SK-N-SH (cell line): Measurements from ENCODE around the gene TTN. TPM values are rescaled to one million over a fixed set of nuclear protein-coding genes. Genes with fewer than 3 reads are reported as not detected.

Experiments used
- CTCF ChIA-PET: fragments of 300-600, 350-600 bp; formaldehyde crosslinking; extraction: SDS; loops from one replicate; lab custom pipeline; 2021; lab: Yijun Ruan, JAX
- POLR2A ChIA-PET: fragments of 350-600 bp; sonication (Branson Sonifier 250); formaldehyde crosslinking; extraction: SDS; loops from one replicate; lab custom pipeline; 2020; ENCODE audit warnings: antibody characterized with exemption, inconsistent platforms; lab: Yijun Ruan, JAX
- DNase-seq: peaks from one replicate; pipeline ENCODE4 v3.0.0; 2012
- H2AFZ ChIP-seq: fragments of 200-600 bp; sonication (generic); 2 replicates; pipeline ENCODE4 v1.8.1; 2016; ENCODE audit warnings: antibody characterized with exemption, mild to moderate bottlenecking, low read depth
- H3F3A ChIP-seq: fragments of 200-600 bp; sonication (generic); replicated peaks from 2 replicates; pipeline ENCODE3; 2016; ENCODE audit warnings: antibody characterized with exemption, mild to moderate bottlenecking; ENCODE audit not compliant: insufficient read depth
- H3K27ac ChIP-seq, 2 experiments: fragments of 200-500 bp in 1 of 2; fragments of 200-600 bp in 1 of 2; sonication (Bioruptor generic) in 1 of 2; sonication (generic), shearing (Covaris generic) in 1 of 2; 2 replicates each; pipeline versions ENCODE4 v1.5.1 to v1.6.1; 2014 to 2016; ENCODE audit warnings: low read depth in 2 of 2, inconsistent platforms in 1 of 2, low read length in 1 of 2, mild to moderate bottlenecking in 1 of 2, mixed read lengths in 1 of 2
- H3K27me3 ChIP-seq: fragments of 200-600 bp; sonication (generic), shearing (Covaris generic); 2 replicates; pipeline ENCODE4 v1.6.1; 2016; ENCODE audit warnings: mixed run types; ENCODE audit not compliant: insufficient read depth
- H3K36me3 ChIP-seq, 2 experiments: fragments of 200-500 bp in 1 of 2; fragments of 200-600 bp in 1 of 2; sonication (Bioruptor generic) in 1 of 2; sonication (generic) in 1 of 2; replicated peaks in 1 of 2; 2 replicates each; pipeline versions ENCODE3 to v1.5.1; 2014 to 2016; ENCODE audit warnings: low read length in 1 of 2, mild to moderate bottlenecking in 1 of 2; ENCODE audit not compliant: insufficient read depth in 2 of 2, control insufficient read depth in 1 of 2
- H3K4me1 ChIP-seq, 2 experiments: fragments of 200-500 bp in 1 of 2; fragments of 200-600 bp in 1 of 2; sonication (Bioruptor generic) in 1 of 2; sonication (generic), shearing (Covaris generic) in 1 of 2; 2 replicates each; pipeline versions ENCODE4 v1.5.1 to v1.6.1; 2014 to 2016; ENCODE audit warnings: low read depth in 1 of 2, low read length in 1 of 2, mixed run types in 1 of 2; ENCODE audit not compliant: insufficient read depth in 2 of 2, control insufficient read depth in 1 of 2
- H3K4me2 ChIP-seq: fragments of 200-600 bp; sonication (generic), shearing (Covaris generic); 2 replicates; pipeline ENCODE4 v1.6.1; 2017; ENCODE audit warnings: mixed run types
- H3K4me3 ChIP-seq, 2 experiments: fragments of 200-500 bp in 1 of 2; fragments of 200-600 bp in 1 of 2; sonication (Bioruptor generic) in 1 of 2; sonication (generic), shearing (Covaris generic) in 1 of 2; 2 replicates each; pipeline versions ENCODE4 v1.5.1 to v1.8.1; 2014 to 2016; ENCODE audit warnings: low read depth in 2 of 2, inconsistent platforms in 1 of 2, low read length in 1 of 2, mild to moderate bottlenecking in 1 of 2, mixed read lengths in 1 of 2, moderate library complexity in 1 of 2
- H3K79me2 ChIP-seq: fragments of 200-600 bp; sonication (generic); 2 replicates; pipeline ENCODE4 v1.8.1; 2017; ENCODE audit warnings: mild to moderate bottlenecking; ENCODE audit not compliant: insufficient read depth
- H3K9ac ChIP-seq: fragments of 200-600 bp; sonication (generic); 2 replicates; pipeline ENCODE4 v1.6.1; 2017; ENCODE audit warnings: mixed run types
- H3K9me2 ChIP-seq: fragments of 200-600 bp; sonication (generic); 2 replicates; pipeline ENCODE4 v1.6.1; 2017; ENCODE audit warnings: mixed run types
- H3K9me3 ChIP-seq: fragments of 200-600 bp; sonication (generic); 2 replicates; pipeline ENCODE4 v1.6.1; 2017; ENCODE audit warnings: mixed run types, mild to moderate bottlenecking, moderate library complexity
- H4K20me1 ChIP-seq: fragments of 200-600 bp; sonication (generic); 2 replicates; pipeline ENCODE4 v1.6.1; 2017; ENCODE audit warnings: mild to moderate bottlenecking, mixed run types; ENCODE audit not compliant: insufficient read depth
- CHD2 ChIP-seq: fragments of 150-350 bp; IDR thresholded peaks from 2 replicates; pipeline ENCODE4 v1.6.1; 2018; ENCODE audit warnings: low read length; ENCODE audit not compliant: partially characterized antibody
- ELF1 ChIP-seq: IDR thresholded peaks from 2 replicates; pipeline ENCODE4 v1.4.0; 2012
- FOXJ3 ChIP-seq: sonication (generic); formaldehyde crosslinking; IDR thresholded peaks from 2 replicates; pipeline ENCODE4 v1.5.1; 2020; ENCODE audit warnings: mild to moderate bottlenecking, missing genetic modification reagents
- GABPA ChIP-seq: IDR thresholded peaks from 2 replicates; pipeline ENCODE4 v1.4.0; 2012; ENCODE audit warnings: low read depth, mild to moderate bottlenecking
- IRF3 ChIP-seq: fragments of 150-350 bp; IDR thresholded peaks from 2 replicates; pipeline ENCODE4 v1.6.1; 2016; ENCODE audit warnings: mild to moderate bottlenecking, low read depth, low read length
- MXI1 ChIP-seq: IDR thresholded peaks from 2 replicates; pipeline ENCODE4 v1.6.1; 2012; ENCODE audit warnings: mild to moderate bottlenecking, low read depth, low read length, improper control_type of control experiment
- NFIC ChIP-seq: IDR thresholded peaks from 2 replicates; pipeline ENCODE4 v1.4.0; 2012; ENCODE audit warnings: borderline replicate concordance
- NRF1 ChIP-seq: IDR thresholded peaks from 2 replicates; pipeline ENCODE4 v1.6.1; 2012; ENCODE audit warnings: low read depth, mild to moderate bottlenecking, low read length
- RAD21 ChIP-seq: IDR thresholded peaks from 2 replicates; pipeline ENCODE4 v1.6.1; 2012; ENCODE audit warnings: mild to moderate bottlenecking, low read length
- SMC3 ChIP-seq: IDR thresholded peaks from 2 replicates; pipeline ENCODE4 v1.6.1; 2012; ENCODE audit warnings: low read depth, low read length, improper control_type of control experiment
- TAF1 ChIP-seq: IDR thresholded peaks from 2 replicates; pipeline ENCODE4 v1.6.1; 2012; ENCODE audit warnings: low read depth, mild to moderate bottlenecking, low read length, moderate library complexity, borderline replicate concordance
- YY1 ChIP-seq: IDR thresholded peaks from 2 replicates; pipeline ENCODE4 v1.4.0; 2012; ENCODE audit warnings: low read depth, mild to moderate bottlenecking
- WGBS: methylation state at CpG from one replicate; pipeline ENCODE4 v1.1.6; 2017; ENCODE audit warnings: low lambda C conversion rate; 5-methylcytosine and 5-hydroxymethylcytosine counted together
- polyA plus RNA-seq, 3 experiments: library from polyadenylated mRNA; depleted of rRNA; stranded (reverse); fragments of >200 nt; gene quantifications; 2 replicates each; pipeline ENCODE4 v1.2.3, GENCODE V29; 2012
- TF ChIP-seq, protein P1 (sequence below): IDR thresholded peaks from 2 replicates; pipeline ENCODE4 v1.6.1; 2012; ENCODE audit warnings: mild to moderate bottlenecking, low read depth, low read length, moderate library complexity

The TTN gene
- polyA plus RNA-seq, 1 of the 3 experiments (the other 2 are of a cell fraction): 0.08 TPM

DNA sequence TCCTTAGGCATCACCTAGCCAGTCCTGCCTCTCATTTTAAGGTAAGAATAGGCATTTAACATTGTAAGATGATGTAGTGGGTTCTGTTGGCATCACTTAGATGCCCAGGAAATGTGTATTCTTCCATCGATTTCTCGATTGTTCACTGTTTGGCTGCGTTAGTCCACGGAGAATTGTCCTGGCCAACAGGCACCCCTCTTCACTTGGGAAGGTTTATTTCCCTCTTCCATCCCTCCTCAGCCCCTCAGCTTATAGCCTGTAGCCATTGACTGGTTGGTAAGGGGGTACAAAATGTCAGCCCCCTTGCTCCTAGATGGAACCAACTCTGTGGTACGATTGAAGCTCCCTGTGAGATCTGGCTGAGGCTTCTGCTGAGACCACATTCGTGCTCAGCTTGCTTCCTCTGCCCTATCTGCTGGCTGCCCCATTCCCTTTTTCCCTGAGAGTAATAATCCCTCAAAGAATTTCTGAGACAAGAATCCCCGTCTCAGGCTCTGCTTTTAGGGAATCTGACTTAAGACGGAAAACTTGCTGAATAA is 283.6 kb downstream of the TTN start:
- peaks cover 0 to 5% of the 10 kb centered on the region in 2 experiments for H3K36me3 ChIP-seq
- no peaks in the 10 kb centered on the region for H3K9me2 ChIP-seq
- peak overlapping the region; percentile 71 to 80 for H3K27ac ChIP-seq
- H3K9ac ChIP-seq: peak overlapping the region; percentile 83
- no peaks in the 10 kb centered on the region for H3K27me3 ChIP-seq
- no peak for TF ChIP-seq NFIC
- TF ChIP-seq YY1: no peak
- TF ChIP-seq MXI1: no peak
- TF ChIP-seq TAF1: no peak
- TF ChIP-seq, protein P1, sequence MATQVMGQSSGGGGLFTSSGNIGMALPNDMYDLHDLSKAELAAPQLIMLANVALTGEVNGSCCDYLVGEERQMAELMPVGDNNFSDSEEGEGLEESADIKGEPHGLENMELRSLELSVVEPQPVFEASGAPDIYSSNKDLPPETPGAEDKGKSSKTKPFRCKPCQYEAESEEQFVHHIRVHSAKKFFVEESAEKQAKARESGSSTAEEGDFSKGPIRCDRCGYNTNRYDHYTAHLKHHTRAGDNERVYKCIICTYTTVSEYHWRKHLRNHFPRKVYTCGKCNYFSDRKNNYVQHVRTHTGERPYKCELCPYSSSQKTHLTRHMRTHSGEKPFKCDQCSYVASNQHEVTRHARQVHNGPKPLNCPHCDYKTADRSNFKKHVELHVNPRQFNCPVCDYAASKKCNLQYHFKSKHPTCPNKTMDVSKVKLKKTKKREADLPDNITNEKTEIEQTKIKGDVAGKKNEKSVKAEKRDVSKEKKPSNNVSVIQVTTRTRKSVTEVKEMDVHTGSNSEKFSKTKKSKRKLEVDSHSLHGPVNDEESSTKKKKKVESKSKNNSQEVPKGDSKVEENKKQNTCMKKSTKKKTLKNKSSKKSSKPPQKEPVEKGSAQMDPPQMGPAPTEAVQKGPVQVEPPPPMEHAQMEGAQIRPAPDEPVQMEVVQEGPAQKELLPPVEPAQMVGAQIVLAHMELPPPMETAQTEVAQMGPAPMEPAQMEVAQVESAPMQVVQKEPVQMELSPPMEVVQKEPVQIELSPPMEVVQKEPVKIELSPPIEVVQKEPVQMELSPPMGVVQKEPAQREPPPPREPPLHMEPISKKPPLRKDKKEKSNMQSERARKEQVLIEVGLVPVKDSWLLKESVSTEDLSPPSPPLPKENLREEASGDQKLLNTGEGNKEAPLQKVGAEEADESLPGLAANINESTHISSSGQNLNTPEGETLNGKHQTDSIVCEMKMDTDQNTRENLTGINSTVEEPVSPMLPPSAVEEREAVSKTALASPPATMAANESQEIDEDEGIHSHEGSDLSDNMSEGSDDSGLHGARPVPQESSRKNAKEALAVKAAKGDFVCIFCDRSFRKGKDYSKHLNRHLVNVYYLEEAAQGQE: no peak
- TF ChIP-seq RAD21: no peak
- no peak for TF ChIP-seq NRF1
- no peak for TF ChIP-seq SMC3
- no peak for TF ChIP-seq GABPA
- no peak for TF ChIP-seq FOXJ3 (CRISPR knock-in tag)
- TF ChIP-seq IRF3: no peak
- no peak for TF ChIP-seq CHD2
- no peak for TF ChIP-seq ELF1
- H4K20me1 ChIP-seq: no peaks in the 10 kb centered on the region
- ChIA-PET POLR2A (interaction anchor here (1.5 to 2.8 kb wide), 3 partner anchors 13 to 110 kb away, joined by 3 to 12 read pairs (median 7); partner anchors contain the start of genes PJVK and PRKRA), CTCF (interaction anchor here (0.7 to 3.1 kb wide), 14 partner anchors 12 to 129 kb away, joined by 3 to 13 read pairs (median 5); partner anchors contain the start of gene PLEKHA3)
- no peaks in the 10 kb centered on the region for H3K9me3 ChIP-seq
- peak overlapping the region; percentile 84 for H3K4me2 ChIP-seq
- peaks cover 53% of the 10 kb centered on the region for H3K79me2 ChIP-seq
- H2AFZ ChIP-seq: peak overlapping the region; percentile 90
- H3K4me1 ChIP-seq: peaks cover 0 to 3% of the 10 kb centered on the region in 2 experiments; a peak in 2 of 4 replicates
- peak; percentile 4 for DNase-seq
- WGBS: 5% methylated on average over 8 of the region's 8 CpGs
- H3K4me3 ChIP-seq: peak overlapping the region; percentile 80 to 95
- H3F3A ChIP-seq: peaks cover 3% of the 10 kb centered on the region
